ENCODE data around the gene RNF144A.

RNF144A gene

GRCh38 chr2:6943523-6943922 is 26.3 kb downstream of the RNF144A start:
- DNase-seq (ENCODE audit: low read depth): no peak
- no peak for TF ChIP-seq MYC (IDR thresholded peaks at IDR 0.05; ENCODE audit: low read depth, low read length)
- TF ChIP-seq, protein P1, sequence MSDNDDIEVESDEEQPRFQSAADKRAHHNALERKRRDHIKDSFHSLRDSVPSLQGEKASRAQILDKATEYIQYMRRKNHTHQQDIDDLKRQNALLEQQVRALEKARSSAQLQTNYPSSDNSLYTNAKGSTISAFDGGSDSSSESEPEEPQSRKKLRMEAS (IDR thresholded peaks at IDR 0.05; ENCODE audit: low read depth, low read length): no peak
- TF ChIP-seq POLR2A (IDR thresholded peaks at IDR 0.05; ENCODE audit: extremely low read depth, insufficient read length): no peak
- TF ChIP-seq, protein P2, sequence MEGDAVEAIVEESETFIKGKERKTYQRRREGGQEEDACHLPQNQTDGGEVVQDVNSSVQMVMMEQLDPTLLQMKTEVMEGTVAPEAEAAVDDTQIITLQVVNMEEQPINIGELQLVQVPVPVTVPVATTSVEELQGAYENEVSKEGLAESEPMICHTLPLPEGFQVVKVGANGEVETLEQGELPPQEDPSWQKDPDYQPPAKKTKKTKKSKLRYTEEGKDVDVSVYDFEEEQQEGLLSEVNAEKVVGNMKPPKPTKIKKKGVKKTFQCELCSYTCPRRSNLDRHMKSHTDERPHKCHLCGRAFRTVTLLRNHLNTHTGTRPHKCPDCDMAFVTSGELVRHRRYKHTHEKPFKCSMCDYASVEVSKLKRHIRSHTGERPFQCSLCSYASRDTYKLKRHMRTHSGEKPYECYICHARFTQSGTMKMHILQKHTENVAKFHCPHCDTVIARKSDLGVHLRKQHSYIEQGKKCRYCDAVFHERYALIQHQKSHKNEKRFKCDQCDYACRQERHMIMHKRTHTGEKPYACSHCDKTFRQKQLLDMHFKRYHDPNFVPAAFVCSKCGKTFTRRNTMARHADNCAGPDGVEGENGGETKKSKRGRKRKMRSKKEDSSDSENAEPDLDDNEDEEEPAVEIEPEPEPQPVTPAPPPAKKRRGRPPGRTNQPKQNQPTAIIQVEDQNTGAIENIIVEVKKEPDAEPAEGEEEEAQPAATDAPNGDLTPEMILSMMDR (IDR thresholded peaks at IDR 0.05; ENCODE audit: low read depth, low read length): no peak
- H3K4me3 ChIP-seq (ENCODE audit: low read depth, low read length): no peak overlapping the region

DNA sequence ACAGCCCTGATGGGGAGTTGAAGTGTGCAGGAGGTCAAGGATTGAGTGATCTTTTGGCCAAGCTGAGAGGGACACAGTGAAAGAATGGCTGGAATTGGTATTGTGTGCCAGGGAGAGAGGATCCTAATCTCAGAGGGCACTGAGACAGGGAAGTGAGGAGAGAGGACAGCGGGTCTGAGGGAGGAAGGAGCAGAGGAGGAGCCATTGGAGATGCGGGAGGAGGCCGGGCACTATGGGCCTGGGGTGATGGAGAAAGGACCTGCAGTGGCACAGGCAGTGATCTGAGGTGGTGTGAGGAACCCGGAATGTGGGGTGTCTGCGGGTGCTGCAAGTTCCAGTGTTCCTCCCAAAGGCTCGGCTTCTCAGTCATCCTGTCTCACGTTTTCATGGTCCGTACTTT is 26.8 kb downstream of the RNF144A start:
- TF ChIP-seq MYC (IDR thresholded peaks at IDR 0.05; ENCODE audit: low read depth, low read length) (no peak), POLR2A (IDR thresholded peaks at IDR 0.05; ENCODE audit: extremely low read depth, insufficient read length) (no peak)
- TF ChIP-seq, protein P2 (IDR thresholded peaks at IDR 0.05; ENCODE audit: low read depth, low read length): no peak
- TF ChIP-seq, protein P1 (IDR thresholded peaks at IDR 0.05; ENCODE audit: low read depth, low read length): no peak
- DNase-seq (ENCODE audit: low read depth): no peak
- no peak overlapping the region for H3K4me3 ChIP-seq (ENCODE audit: low read depth, low read length)

- TF ChIP-seq POLR2A (IDR thresholded peaks at IDR 0.05; ENCODE audit: extremely low read depth, insufficient read length) (no peak), MYC (IDR thresholded peaks at IDR 0.05; ENCODE audit: low read depth, low read length) (no peak)
- TF ChIP-seq, protein P2 (IDR thresholded peaks at IDR 0.05; ENCODE audit: low read depth, low read length): no peak
- TF ChIP-seq, protein P1 (IDR thresholded peaks at IDR 0.05; ENCODE audit: low read depth, low read length): no peak
- no peak for DNase-seq (ENCODE audit: low read depth)
- H3K4me3 ChIP-seq (ENCODE audit: low read depth, low read length): no peak overlapping the region
These were observed 27.3 kb downstream of the RNF144A start for GRCh38 chr2:6944555-6944954.

GRCh38 chr2:6945087-6945813 is 28.0 kb downstream of the RNF144A start:
- TF ChIP-seq, protein P2 (IDR thresholded peaks at IDR 0.05; ENCODE audit: low read depth, low read length): no peak
- TF ChIP-seq MYC (IDR thresholded peaks at IDR 0.05; ENCODE audit: low read depth, low read length) (no peak), POLR2A (IDR thresholded peaks at IDR 0.05; ENCODE audit: extremely low read depth, insufficient read length) (no peak)
- TF ChIP-seq, protein P1 (IDR thresholded peaks at IDR 0.05; ENCODE audit: low read depth, low read length): no peak
- no peak for DNase-seq (ENCODE audit: low read depth)
- H3K4me3 ChIP-seq (ENCODE audit: low read depth, low read length): no peak overlapping the region

- TF ChIP-seq, protein P1 (IDR thresholded peaks at IDR 0.05; ENCODE audit: low read depth, low read length): no peak
- TF ChIP-seq, protein P2 (IDR thresholded peaks at IDR 0.05; ENCODE audit: low read depth, low read length): no peak
- TF ChIP-seq MYC (IDR thresholded peaks at IDR 0.05; ENCODE audit: low read depth, low read length): no peak
- TF ChIP-seq POLR2A (IDR thresholded peaks at IDR 0.05; ENCODE audit: extremely low read depth, insufficient read length): no peak
- no peak overlapping the region for H3K4me3 ChIP-seq (ENCODE audit: low read depth, low read length)
- no peak for DNase-seq (ENCODE audit: low read depth)
These were observed 28.6 kb downstream of the RNF144A start for GRCh38 chr2:6945821-6946220.

Data from NB4 (cell line).